LNCAP (cell line): ENCODE data around the gene EXOC5.

Source experiments
- TF ChIP-seq, protein P1 (sequence below): fragments of 450-650 bp; IDR thresholded peaks from 2 replicates; pipeline ENCODE4 v1.5.1; 2017; ENCODE audit warnings: mild to moderate bottlenecking

Gene EXOC5

DNA sequence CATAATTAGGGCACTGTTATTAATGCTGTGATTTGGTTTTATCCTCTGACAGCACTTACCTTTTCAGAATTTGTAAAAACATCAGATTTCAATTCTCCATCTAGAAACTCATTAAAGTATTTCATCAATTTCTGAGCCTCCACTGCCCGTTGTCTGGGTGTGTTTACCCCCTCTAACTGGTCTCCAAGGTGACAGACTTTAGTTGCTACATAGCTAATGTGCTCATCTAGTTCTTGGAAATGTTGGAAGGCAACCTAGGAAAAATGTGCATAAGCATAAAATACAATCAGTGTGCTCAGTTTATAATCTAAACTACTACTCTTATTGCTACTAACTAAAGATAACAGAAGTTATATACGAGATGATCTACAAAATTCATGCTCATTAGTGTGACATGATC lies 24.6 kb downstream of the EXOC5 start:
- TF ChIP-seq, protein P1, sequence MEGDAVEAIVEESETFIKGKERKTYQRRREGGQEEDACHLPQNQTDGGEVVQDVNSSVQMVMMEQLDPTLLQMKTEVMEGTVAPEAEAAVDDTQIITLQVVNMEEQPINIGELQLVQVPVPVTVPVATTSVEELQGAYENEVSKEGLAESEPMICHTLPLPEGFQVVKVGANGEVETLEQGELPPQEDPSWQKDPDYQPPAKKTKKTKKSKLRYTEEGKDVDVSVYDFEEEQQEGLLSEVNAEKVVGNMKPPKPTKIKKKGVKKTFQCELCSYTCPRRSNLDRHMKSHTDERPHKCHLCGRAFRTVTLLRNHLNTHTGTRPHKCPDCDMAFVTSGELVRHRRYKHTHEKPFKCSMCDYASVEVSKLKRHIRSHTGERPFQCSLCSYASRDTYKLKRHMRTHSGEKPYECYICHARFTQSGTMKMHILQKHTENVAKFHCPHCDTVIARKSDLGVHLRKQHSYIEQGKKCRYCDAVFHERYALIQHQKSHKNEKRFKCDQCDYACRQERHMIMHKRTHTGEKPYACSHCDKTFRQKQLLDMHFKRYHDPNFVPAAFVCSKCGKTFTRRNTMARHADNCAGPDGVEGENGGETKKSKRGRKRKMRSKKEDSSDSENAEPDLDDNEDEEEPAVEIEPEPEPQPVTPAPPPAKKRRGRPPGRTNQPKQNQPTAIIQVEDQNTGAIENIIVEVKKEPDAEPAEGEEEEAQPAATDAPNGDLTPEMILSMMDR: no peak

DNA sequence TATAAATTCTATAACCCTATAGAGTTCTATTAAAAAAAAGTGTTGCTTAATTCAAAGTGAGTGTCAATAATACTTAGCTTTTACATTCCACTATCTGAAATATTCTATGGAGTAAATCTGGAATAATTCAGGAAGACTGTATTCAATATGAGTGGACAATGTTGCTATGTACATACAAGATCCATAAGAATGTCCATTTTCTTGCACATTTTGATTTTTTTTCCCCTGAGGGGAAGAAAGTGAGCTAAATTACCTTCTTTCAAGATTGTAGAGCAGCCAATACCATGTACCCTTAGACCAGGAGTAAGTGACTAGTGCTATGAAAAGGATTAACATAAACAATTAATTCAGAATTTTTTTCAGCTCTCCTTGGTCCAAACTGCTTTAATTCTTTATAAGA lies 25.4 kb downstream of the EXOC5 start:
- TF ChIP-seq, protein P1: no peak

DNA sequence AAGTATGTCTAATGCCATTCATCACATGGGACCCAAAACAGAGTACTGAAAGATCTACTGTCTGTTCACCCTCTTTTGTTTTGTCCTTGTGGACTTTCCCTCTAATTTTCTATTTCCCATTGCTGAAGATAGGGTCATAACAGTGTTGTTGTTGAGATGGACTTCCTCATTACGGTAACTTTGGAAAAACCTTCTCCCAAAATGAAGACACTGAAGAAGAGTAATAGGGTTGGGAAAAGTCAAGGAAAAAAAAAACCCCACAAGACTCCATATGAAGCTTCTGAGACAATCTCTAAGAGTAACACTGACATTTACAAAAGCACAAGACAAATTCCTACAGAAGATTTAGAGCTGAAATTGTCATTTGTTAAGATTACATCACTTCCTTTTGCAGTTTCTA lies 36.7 kb downstream of the EXOC5 start:
- TF ChIP-seq, protein P1: no peak

DNA sequence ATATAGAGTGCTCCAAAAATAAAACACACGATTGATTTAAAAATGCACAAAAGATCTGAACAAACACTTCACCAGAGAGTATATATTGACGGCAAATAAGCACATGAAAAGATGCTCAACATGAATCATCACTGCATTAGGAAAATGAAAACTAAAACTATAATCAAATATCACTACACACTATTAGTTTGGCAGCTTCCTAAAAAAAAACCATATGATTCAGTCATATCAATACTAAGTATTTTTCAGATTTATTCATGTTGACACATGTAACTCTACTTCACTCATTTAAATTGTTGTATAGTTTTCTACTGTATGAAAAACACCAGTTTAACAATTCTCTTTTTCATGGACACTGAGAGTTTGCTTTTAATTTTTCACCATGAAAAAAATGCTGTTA lies 41.6 kb downstream of the EXOC5 start:
- TF ChIP-seq, protein P1: no peak

DNA sequence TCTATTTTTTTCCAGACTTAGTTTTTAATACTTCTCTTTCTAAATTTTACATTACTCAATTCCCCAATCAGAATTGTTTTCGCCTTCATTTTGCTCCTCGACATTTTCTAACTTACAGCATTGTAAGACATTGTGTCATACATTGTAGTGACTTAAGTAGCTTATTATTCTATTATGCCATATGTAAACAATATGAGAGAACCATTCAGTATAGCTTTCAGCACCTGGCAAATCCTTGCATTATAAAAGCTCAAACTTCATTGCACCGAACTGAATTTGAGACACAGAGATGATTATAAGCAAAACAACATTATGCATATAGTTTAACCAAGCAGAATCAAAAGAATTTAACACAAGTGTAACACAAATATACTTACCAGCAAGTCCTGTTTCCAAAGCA lies 46.8 kb downstream of the EXOC5 start:
- TF ChIP-seq, protein P1: no peak

DNA sequence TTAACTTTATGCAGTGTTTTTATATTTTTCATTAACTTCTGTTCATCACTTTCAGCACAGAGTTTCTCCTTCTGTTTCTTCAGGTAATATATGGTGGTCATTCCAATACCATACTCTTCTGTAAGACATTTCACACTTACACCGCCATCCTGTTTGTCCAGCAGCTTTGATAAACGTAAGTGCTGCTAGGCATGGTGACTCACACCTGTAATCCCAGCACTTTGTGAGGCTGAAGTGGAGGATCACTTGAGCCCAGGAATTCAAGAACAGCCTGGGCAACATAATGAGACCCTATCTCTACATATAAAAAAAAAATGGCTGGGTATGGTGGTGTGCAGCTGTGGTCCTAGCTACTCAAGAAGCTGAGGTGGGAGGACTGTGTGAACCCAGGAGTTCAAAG lies 55.8 kb downstream of the EXOC5 start:
- TF ChIP-seq, protein P1: no peak

DNA sequence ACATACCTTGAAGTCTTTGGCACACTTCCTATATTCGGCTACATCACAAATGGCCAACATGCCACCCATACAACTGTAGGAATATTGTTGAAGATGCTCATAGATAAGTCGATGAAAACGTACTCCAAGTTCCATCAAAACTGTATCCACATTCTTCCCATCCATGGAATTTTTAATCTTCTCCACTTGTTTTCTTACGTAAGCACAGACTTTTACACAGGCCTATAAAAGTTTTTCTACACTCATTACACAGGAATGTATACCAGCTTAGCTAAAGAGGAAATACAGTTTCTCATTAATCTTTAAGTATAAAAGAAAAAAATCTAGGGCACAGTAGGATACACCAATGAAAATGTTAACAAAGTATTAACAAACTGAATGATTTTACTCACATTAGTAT lies 59.1 kb downstream of the EXOC5 start:
- TF ChIP-seq, protein P1: no peak

DNA sequence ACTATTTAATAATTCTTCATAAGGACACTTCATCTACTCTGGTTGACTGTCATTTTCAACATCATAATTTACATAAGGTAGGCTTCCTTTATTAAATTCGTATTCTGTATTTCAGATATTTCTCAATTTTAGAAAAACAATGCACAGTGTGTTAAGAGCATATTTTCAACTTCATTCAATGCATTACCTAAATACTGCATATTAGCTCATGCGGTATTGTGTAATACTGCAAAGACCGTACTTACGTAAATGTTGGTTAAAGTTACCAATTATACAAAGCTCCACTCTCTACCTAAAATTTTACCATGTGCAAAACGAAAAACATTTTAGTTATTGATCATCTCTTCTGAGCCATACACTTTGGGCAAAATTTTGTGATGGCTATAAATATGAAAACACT lies 62.8 kb downstream of the EXOC5 start:
- TF ChIP-seq, protein P1: no peak
